HT1080 (cell line): ENCODE data around the gene CGA. TPM values are rescaled to one million over a fixed set of nuclear protein-coding genes. Genes with fewer than 3 reads are reported as not detected.

ENCODE experiments used
- DNase-seq: peaks from one replicate; pipeline ENCODE4 v3.0.0-alpha.2; 2015; ENCODE audit warnings: low read depth
- total RNA-seq: library from RNA; depleted of rRNA; stranded (reverse); fragments of >200 nt; shearing (Covaris generic); gene quantifications from 2 replicates; pipeline ENCODE4 v1.2.3, GENCODE V29; 2014

The CGA gene
- total RNA-seq, 1 experiment from 2014 or later = not detected

DNA sequence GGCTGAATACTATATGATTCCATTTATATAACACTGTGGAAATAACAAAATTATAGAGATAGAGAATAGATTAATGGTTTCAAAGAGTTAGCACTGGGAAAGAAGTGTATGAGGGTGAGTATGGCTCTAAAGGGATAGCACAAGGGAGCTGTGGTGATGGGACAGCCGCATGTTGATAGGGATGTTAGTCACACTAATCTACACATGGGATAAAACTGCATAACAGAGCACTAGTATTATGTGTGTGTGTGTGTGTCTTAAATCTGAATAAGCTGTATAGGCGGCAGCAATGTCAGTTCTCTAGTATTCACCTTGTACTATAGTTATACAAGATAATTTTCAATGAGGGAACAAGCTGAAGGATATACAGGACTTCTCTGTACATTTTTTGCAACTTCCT is 5.8 kb downstream of the CGA start:
- no peak for DNase-seq

DNA sequence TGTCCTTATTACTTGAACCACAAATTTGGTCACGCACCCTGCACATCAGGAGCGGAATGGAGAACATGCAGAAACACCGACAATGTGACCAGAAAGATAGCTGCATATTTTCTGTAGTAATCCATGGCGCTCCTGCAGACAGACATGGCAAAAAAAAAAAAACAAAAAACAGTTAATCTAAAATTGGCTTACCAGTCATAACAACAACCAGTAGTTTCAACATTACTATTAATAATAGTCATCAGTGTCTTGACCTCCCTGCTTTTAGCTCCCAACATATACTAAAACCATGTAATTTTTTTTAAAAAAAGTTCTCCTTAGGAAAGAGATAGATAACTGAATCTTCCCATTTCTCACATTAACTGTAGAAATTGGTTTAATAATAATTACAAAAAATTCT is 6.8 kb downstream of the CGA start:
- no peak for DNase-seq

DNA sequence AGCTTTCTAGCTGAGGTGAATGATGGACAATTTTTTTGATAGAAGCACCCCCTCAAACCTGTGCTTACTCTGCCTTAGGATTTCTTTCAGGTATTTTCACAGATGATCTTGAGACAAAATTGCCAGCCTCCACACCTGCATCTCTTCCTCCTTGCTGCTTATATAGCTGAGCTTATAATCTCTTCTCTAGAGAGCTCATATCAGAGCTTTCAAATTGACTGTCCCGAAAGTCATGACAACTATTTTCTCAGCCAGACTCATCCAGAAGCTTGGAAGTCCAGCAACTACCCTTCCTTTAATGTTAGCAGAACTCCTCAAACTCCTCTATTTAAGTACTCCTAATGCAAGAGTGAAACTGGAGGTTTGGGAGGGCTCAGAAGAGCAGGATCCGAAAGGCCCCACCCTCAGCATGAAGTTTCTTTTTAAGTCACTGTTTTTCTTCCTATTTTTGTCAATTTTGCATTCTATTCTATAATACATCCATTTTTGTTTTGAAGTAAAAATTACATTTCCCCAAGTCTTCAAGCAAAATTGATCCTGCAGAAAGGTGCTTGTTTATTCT is 12.7 kb downstream of the CGA start:
- DNase-seq = no peak

DNA sequence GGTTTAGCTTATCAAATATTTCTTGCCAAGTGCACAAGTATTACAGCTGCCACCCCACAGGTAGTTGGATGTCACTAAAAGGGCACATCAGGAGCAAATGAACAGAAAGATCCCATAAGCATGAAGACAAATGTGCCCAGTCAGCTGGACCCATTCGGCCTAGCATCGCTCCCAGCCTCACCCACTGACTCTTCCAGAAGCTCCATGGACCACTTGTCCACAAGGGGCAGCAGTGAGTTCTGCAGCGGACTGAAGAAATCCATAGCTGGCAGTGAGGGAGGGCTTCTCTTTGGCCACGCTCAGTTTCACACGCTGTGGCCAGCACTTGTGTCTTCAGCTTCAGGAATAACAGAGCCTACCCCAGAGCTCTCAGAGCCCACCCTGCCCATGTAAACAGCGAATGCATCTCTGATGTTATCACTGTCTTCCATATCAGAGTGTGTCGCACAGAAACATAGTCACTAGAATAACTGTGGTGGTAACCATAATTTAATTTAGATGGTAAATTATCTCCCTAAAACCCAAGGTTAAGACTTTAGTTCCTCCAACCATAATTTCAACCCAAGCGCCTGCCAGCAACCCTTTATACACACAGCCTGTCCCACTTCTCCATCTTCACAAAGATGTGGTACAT is 15.8 kb downstream of the CGA start:
- peak; percentile 63 for DNase-seq

DNA sequence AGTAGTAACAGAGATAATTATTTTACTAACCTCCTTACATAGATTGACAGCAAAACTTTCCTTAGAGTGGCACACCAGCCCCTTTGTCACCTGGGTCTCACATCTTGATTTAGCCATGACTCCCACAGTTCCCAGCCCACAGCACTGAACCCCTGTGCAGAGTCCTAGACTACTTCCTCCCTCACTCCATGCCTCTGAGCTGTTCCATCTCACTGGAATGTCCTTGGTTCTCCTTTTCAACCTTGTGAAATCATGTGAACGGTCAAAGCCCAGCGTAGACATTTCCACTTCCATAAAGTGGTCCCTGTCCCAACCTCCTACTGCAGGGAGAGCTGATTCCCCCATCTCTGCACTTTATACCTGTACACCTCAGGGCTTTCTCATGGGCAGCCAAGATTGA is 19.7 kb downstream of the CGA start:
- DNase-seq = no peak

DNA sequence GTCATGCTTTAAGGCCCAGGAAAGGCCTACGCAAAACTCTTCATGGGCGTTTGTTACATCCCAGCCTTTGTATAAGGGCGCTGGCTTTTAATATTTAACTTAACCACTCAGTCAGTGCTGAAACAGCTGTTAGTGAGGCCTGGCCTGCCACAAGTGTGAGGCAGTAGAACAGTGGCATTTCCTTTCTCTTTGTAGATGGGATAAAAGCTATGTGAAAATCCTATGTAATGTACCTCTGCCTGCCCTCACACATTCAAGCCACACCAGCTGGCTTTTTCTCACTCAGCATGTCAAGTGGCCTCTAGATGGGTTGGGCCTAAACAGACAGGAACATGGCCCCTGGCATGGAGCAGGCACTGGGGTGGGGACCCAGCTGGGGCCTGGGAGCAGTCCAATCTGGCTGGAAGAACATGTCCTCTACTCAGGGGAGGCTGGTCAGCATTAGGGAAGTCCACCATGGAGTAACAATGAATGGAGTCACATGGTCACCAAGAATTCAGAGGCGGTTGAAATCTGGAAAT is 20.7 kb downstream of the CGA start:
- DNase-seq = no peak

DNA sequence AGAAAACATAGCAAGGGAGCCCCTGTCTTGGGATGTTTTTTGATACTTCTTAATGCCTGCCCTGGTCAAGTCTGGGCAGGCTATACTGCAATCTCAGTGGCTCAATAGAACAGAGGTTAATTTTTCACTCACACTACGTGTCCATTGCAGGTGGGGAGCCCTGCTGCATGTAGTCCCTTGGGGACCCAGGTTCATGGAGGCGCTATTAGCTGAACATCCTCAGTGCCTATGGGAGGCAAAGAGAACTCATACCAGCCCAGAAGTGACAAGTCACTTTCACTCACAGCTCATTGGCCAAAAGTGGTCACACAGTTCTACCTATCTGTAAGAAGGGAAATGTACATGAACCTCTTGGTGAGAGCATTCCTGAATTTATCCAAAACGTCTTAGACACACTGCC is 23.2 kb downstream of the CGA start:
- DNase-seq = no peak

DNA sequence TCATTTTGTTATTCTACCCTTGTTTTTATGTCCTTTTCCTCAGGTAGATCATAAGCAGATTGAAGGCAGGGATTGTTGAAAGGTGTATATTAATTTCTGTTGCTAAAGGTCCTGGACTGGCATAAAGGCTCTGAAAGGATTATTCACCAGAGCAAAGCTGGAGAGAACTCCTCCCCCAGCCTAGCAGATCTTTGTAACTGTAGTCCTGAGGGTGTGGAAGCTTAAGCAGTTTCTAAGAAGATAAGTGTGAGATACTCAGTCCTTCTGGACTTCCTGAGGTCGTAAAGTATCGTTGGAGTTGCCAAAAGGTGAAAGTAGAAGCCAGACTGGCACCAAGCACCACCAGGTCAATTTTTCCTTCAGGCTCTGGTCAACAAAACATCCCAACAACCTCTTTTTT is 24.2 kb downstream of the CGA start:
- no peak for DNase-seq

DNA sequence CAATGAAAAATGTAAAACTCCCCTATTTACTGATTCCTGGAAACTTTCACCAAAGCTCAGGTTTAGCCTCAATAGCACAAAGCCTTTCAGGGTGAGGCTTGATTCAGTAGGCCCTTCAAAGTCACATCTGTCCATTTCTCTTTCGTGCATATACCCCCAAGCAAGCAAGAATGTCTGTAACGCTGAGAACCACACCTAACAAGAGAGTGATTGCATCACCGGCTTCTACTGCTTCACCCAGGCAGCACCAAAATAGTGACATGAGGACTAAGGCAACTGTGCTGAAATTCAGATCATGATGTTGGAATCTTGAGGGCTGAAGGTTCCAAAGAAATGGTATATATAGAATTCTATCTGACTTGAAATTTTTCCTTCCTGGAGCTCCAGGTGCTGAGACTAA is 26.1 kb downstream of the CGA start:
- no peak for DNase-seq

DNA sequence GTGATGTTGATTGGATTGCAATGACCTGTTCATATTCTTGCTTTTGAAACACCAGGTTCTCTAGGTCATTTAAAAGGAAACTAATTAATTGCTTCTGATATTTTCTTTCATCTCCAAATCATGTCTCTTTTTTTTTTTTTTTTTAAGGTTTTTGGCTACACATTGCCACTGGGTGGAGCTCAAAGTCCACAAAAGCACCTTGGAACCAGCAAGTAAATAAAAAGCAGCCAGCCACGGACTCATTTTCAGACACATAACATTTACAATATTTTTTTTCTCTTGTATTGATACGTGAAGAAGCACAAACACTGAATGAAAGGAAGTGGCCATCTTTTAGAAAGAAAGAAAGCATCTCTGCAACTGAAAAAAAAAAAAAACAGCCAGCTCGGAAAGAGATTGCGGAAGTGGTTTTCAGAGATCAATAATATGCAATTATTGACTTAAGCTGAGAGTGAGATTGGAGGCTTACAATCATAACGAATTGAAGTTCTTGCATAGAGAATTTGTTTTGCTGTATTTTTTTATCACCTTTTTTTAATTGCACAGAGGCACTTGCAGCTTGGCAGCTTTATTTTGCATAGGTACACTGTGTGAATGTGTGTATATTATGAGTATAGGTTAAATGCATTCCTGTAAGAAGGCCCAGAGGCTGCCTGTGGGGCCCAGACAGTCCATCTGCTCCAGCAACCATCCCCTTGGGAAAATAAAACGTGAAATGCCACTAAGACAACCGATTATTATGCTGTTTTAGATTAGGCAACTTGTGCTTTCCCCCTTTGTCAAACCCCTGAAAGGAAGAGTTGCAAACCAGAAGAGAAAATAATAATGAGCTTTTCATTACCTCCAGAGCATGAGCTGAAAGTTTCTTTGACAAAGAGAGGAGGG is 28.2 kb downstream of the CGA start:
- DNase-seq = peak; percentile 64

DNA sequence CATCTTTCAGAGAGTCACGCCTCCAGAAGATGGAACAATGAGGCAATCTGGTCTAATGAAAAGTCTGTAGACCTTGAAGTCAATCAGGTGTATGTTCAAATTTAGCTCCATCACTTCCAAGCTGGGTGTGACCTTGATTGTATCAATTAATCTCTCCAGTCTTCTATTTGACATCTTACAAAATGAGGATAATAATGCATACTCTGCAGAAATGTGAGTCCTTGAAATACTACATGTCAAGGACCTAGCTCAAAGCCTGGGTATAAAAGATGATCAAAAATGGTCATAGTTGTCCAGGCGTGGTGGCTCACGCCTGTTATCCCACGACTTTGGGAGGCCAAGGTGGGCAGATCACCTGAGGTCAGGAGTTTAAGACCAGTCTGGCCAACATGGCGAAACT is 29.8 kb downstream of the CGA start:
- no peak for DNase-seq

DNA sequence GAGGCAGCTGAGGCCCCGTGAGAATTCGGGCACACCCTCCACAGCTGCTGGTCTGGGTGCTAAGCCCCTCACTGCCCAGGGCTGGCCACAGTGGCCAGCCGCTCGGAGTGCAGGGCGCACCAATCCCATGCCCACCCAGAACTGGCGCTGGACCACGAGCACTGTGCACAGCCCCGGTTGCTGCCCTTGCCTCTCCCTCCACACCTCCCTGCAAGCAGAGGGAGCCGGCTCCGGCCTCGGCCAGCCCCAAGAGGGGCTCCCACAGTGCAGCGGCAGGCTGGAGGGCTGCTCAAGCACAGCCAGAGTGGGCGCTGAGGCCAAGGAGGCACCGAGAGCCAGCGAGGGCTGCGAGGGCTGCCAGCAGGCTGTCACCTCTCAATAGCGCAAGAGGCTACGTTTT is 35.0 kb downstream of the CGA start:
- no peak for DNase-seq

DNA sequence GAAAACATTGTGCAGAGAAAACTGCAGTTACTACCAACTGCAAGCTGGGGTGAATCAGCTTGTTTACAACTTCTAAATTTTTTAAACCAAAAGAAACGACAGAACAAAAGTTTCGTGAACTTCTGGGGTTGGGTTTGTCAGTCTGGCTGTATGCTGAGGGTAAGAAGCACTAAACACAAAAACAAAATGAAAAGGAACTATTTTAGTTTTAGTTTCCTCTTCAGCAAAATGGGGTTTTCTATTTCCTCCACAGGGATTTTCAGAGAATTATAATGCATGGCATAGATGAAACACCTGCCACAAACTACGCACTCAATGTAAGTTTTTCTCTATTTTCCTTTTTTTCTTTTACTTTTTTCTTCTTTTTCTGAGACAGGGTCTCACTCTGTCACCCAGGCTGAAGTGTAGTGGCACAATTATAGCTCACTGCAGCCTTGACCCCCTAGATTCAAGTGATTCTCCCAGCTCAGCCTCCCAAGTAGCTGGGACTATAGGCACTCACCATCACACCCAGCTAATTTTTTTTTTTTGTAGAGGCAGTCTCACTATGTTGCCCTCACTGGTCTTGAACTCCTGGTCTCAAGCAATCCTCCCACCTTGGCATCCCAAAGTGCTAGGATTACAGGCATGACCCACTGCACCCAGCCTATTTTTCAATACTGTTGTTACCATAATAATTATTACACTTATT is 40.6 kb downstream of the CGA start:
- no peak for DNase-seq

DNA sequence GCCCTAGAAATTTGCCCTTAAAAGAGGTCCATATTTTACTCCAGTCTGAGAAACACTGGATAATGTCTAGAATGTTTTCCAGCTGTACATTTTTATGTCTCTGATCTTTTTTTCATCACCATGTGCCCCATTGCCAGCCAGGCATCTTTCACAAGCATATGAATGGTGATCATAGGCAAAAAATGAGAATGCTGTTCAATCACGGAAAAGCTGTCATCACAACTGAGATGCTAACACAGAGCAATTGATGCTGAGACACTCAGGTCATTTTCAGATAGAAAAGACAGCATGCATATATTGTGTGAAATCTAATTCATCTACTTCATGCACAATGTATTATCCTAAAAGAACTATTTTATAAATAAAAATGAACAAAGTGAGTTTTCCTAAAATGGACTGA is 41.6 kb downstream of the CGA start:
- DNase-seq = no peak

DNA sequence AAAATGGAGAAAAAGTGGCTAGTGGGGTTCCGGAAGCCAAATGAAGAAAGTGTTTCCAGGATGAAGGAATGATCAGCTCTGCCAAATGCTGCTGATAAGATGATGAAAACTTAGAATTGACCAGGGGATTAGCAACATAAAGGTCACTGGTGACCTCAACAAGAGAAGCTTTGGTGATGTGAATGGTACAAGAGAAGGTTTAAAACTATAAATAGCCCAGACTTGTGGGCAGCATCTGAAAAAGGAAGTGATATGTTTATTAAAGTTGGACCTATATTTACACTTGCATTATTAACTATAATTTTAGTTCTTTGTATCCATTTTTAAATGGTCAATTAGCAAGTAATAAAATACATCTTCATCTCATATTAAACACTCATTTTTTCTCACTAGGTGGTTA is 45.1 kb downstream of the CGA start:
- DNase-seq = no peak

DNA sequence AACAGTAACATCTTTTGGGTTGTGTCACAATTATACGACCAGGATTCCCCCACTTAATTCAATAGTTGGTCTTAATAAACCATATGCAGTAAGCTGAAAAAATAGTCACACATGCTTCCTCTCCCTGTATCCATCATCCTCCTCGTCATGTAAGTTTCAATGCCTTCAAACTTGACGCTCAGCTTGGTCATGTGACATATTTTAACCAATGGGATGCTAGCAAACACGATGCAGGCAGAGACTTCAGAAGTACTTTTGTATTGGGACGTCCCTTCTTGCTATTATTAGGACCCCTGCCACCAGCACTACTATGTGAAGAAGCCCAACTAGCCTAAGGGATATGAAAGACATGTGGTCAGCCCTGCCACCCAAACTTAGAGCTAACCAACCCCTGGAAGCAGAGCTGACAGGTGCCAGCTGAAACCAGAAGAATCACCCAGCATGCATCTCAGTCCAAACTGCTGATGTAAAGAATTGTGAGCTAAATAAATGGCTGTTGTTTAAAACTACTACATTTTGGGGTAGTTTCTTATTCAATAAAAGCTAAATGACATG is 49.3 kb downstream of the CGA start:
- DNase-seq = no peak

DNA sequence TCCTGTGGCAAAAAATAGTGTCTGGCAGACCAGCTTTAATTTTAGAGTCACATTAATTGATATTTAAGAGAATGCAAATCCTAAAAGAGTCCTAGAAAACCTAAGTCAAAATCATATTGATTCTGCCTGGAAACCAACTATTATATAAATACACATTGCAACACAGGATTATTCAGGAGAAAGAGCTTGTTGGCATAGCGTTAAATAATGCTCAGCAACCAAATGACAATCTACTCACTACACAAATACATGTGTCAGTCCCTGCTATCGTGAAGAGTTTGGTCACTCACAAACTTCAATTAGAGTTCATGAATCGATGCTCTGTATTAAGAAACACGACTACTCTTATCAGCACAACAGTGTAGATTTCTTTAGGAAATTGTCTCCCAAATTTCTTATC is 54.2 kb downstream of the CGA start:
- DNase-seq = no peak
